OCI-LY1 (cell line): ENCODE data around the gene IRS2.

Experiments used
- H2AFZ ChIP-seq: fragments of 200-600 bp; sonication (generic), shearing (Covaris generic); 2 replicates; pipeline ENCODE4 v1.6.0; 2014; ENCODE audit warnings: antibody characterized with exemption, mild to moderate bottlenecking, low read length
- H3F3A ChIP-seq: fragments of 200-600 bp; sonication (generic), shearing (Covaris generic); 2 replicates; pipeline ENCODE4 v1.6.0; 2014; ENCODE audit warnings: mild to moderate bottlenecking, antibody characterized with exemption, low read length, moderate library complexity; ENCODE audit not compliant: insufficient read depth
- H3K27ac ChIP-seq: fragments of 200-600 bp; sonication (generic); 2 replicates; pipeline ENCODE4 v1.5.1; 2014; ENCODE audit warnings: low read length, mixed run types, mild to moderate bottlenecking, low read depth; ENCODE audit not compliant: poor library complexity, severe bottlenecking
- H3K27me3 ChIP-seq: fragments of 200-600 bp; sonication (generic); 2 replicates; pipeline ENCODE4 v1.6.0; 2014; ENCODE audit warnings: antibody characterized with exemption, mild to moderate bottlenecking, low read length, moderate library complexity; ENCODE audit not compliant: insufficient read depth
- H3K36me3 ChIP-seq: fragments of 200-600 bp; sonication (generic); 2 replicates; pipeline ENCODE4 v1.6.1; 2014; ENCODE audit warnings: mild to moderate bottlenecking, antibody characterized with exemption, low read length, moderate library complexity, mixed read lengths; ENCODE audit not compliant: insufficient read depth
- H3K4me1 ChIP-seq: fragments of 200-600 bp; sonication (generic); 2 replicates; pipeline ENCODE4 v1.5.1; 2014; ENCODE audit warnings: mild to moderate bottlenecking, low read length, moderate library complexity; ENCODE audit not compliant: insufficient read depth, severe bottlenecking
- H3K4me2 ChIP-seq: fragments of 200-600 bp; sonication (generic), shearing (Covaris generic); 2 replicates; pipeline ENCODE4 v1.6.1; 2014; ENCODE audit warnings: low read length
- H3K4me3 ChIP-seq: fragments of 200-600 bp; sonication (generic); 2 replicates; pipeline ENCODE4 v1.5.1; 2014; ENCODE audit warnings: low read length, low read depth, mild to moderate bottlenecking, mixed read lengths; ENCODE audit not compliant: poor library complexity, severe bottlenecking
- H3K79me2 ChIP-seq: fragments of 200-600 bp; shearing (Covaris generic); 2 replicates; pipeline ENCODE4 v1.6.1; 2016; ENCODE audit warnings: mixed run types, low read length, mixed read lengths; ENCODE audit not compliant: insufficient read depth
- H3K9ac ChIP-seq: fragments of 200-600 bp; sonication (generic), shearing (Covaris generic); 2 replicates; pipeline ENCODE4 v1.6.1; 2014; ENCODE audit warnings: mild to moderate bottlenecking, low read length, mixed read lengths
- H3K9me2 ChIP-seq: fragments of 200-600 bp; sonication (generic), shearing (Covaris generic); 2 replicates; pipeline ENCODE4 v1.6.1; 2014; ENCODE audit warnings: low read depth, mild to moderate bottlenecking, low read length, mixed read lengths
- H3K9me3 ChIP-seq: fragments of 200-600 bp; shearing (Covaris generic); 2 replicates; pipeline ENCODE4 v1.6.1; 2014; ENCODE audit warnings: low read length, mixed read lengths
- H4K20me1 ChIP-seq: fragments of 200-600 bp; sonication (generic), shearing (Covaris generic); 2 replicates; pipeline ENCODE4 v1.6.0; 2016; ENCODE audit warnings: mild to moderate bottlenecking, low read length; ENCODE audit not compliant: insufficient read depth
- EZH2 ChIP-seq: fragments of 200-600 bp; sonication (generic), shearing (Covaris generic); IDR thresholded peaks from 2 replicates; pipeline ENCODE4 v1.8.0; 2017; ENCODE audit warnings: borderline replicate concordance, mixed run types, mild to moderate bottlenecking, antibody characterized with exemption, low read length, moderate library complexity, mixed read lengths
- TF ChIP-seq, protein P1 (sequence below): fragments of 200-600 bp; sonication (generic), shearing (Covaris generic); IDR thresholded peaks from 2 replicates; pipeline ENCODE4 v1.5.1; 2017; ENCODE audit warnings: mild to moderate bottlenecking, antibody characterized with exemption, low read length, moderate library complexity, mixed read lengths

IRS2 gene

DNA sequence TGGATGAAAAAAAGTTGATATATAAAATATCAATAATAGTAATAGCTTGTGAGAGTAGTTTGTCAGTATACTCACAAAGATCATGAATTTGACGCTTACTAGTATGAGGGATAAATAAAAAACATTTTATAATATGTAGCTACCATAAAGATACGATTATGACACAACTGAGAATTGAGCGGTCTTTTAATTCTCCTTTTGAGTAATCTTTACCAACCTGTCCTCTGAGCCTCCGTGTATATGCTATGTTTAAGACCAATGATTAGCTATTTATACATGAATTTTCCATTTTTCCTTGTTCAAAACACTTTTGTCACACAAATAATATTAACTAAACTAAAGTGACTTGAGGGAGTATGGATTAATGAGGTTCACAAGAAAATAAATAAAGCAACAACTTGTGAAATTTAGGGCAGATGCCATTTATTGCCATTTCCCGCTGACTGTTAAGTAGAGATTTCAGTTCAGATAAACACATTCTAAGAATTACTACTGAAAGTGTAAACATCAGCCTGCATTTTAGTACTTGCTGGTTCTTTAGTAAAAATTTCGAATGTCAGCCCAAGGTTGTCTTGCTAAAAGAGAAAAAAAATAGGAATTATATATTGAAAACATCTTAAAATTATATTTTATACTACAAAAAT is 6.2 kb upstream of the IRS2 start:
- Histone ChIP-seq H3K36me3 (no peaks in the 10 kb centered on the region), H3K4me3 (no peak overlapping the region), H4K20me1 (no peaks in the 10 kb centered on the region), H3K9me2 (no peaks in the 10 kb centered on the region), H3K79me2 (no peaks in the 10 kb centered on the region), H3K4me1 (no peaks in the 10 kb centered on the region), H3K9ac (no peak overlapping the region), H3K27ac (no peak overlapping the region), H3K9me3 (no peaks in the 10 kb centered on the region), H3K4me2 (no peak overlapping the region), H2AFZ (no peak overlapping the region), H3F3A (no peaks in the 10 kb centered on the region), H3K27me3 (no peaks in the 10 kb centered on the region)
- TF ChIP-seq EZH2: no peak
- TF ChIP-seq, protein P1, sequence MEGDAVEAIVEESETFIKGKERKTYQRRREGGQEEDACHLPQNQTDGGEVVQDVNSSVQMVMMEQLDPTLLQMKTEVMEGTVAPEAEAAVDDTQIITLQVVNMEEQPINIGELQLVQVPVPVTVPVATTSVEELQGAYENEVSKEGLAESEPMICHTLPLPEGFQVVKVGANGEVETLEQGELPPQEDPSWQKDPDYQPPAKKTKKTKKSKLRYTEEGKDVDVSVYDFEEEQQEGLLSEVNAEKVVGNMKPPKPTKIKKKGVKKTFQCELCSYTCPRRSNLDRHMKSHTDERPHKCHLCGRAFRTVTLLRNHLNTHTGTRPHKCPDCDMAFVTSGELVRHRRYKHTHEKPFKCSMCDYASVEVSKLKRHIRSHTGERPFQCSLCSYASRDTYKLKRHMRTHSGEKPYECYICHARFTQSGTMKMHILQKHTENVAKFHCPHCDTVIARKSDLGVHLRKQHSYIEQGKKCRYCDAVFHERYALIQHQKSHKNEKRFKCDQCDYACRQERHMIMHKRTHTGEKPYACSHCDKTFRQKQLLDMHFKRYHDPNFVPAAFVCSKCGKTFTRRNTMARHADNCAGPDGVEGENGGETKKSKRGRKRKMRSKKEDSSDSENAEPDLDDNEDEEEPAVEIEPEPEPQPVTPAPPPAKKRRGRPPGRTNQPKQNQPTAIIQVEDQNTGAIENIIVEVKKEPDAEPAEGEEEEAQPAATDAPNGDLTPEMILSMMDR: no peak

DNA sequence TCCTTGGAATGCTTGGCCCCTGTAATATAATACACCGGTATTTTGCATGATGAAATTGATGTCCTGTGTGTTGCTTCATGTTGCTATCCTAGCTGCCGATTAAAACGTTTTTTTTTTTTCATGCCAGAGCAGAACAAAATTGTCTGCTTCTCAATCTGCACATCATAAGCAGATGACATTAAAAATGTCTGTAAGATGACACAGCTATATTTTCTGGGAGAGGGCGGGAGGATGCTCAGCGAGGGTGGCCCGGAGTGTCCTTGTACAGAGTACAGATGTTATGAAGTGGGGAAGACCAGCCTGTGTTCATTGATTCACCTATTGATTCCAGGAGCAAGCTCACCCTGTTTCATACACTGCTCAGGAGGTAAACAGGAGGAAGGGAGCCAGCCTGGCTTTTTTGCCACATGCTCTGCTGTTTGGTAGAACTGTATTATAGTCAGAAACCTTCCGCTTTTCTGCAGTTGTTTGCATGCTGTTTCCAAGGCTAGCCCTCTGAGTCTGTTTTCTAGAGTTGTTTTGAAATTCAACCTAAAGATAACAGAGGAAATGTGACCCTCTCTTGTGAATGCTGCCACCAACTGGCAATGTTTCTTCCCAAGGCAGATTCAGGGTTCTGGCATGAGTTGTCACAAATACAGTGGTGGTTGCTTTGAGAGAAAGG is 4.7 kb upstream of the IRS2 start:
- no peak overlapping the region for H2AFZ ChIP-seq
- H4K20me1 ChIP-seq: no peaks in the 10 kb centered on the region
- no peaks in the 10 kb centered on the region for H3K4me1 ChIP-seq
- no peaks in the 10 kb centered on the region for H3K36me3 ChIP-seq
- TF ChIP-seq EZH2: no peak
- TF ChIP-seq, protein P1: peak; percentile 43; the same call in 1 of the 2 replicates
- no peak overlapping the region for H3K9ac ChIP-seq
- no peak overlapping the region for H3K4me3 ChIP-seq
- H3K4me2 ChIP-seq: no peak overlapping the region
- H3F3A ChIP-seq: no peaks in the 10 kb centered on the region
- H3K9me2 ChIP-seq: no peaks in the 10 kb centered on the region
- H3K9me3 ChIP-seq: no peaks in the 10 kb centered on the region
- no peaks in the 10 kb centered on the region for H3K79me2 ChIP-seq
- no peak overlapping the region for H3K27ac ChIP-seq
- H3K27me3 ChIP-seq: no peaks in the 10 kb centered on the region

DNA sequence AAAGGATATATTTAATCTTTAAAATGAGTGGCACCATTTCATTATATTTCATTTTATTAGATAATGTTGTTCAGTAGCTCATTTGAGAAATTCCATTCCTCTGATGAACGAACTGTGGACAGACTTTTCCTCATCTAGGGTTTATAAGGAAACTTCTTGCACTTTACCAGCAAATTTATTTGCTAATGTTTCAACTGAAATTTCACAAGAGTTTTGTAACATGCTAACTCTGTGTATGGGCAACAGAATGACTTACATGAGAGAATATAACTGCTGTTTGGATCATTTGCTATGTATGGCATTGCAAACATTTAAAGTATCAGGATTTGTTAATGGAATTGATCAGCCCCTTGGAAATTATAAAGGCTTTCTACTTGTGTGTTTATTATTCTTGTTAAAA is 3.7 kb upstream of the IRS2 start:
- H4K20me1 ChIP-seq: no peaks in the 10 kb centered on the region
- H3K27me3 ChIP-seq: no peaks in the 10 kb centered on the region
- H3K9me3 ChIP-seq: no peaks in the 10 kb centered on the region
- no peaks in the 10 kb centered on the region for H3K9me2 ChIP-seq
- TF ChIP-seq EZH2: no peak
- TF ChIP-seq, protein P1: no peak
- no peaks in the 10 kb centered on the region for H3F3A ChIP-seq
- no peak overlapping the region for H3K9ac ChIP-seq
- H2AFZ ChIP-seq: no peak overlapping the region
- no peaks in the 10 kb centered on the region for H3K4me1 ChIP-seq
- H3K36me3 ChIP-seq: no peaks in the 10 kb centered on the region
- H3K27ac ChIP-seq: no peak overlapping the region
- H3K4me2 ChIP-seq: no peak overlapping the region
- no peak overlapping the region for H3K4me3 ChIP-seq
- H3K79me2 ChIP-seq: no peaks in the 10 kb centered on the region
